IMR-90 (cell line): ENCODE measurements around the gene COPZ2.

Source experiments
- NFE2L2 ChIP-seq: fragments of 150-350 bp; IDR thresholded peaks from 2 replicates; pipeline ENCODE4 v1.6.1; 2016; ENCODE audit warnings: low read depth, mild to moderate bottlenecking, low read length
- POLR2A ChIP-seq: IDR thresholded peaks from 2 replicates; pipeline ENCODE4 v1.6.1; 2012; ENCODE audit warnings: mild to moderate bottlenecking, low read depth, low read length
- RAD21 ChIP-seq: IDR thresholded peaks from 2 replicates; pipeline ENCODE4 v1.6.1; 2012; ENCODE audit warnings: low read length, improper control_type of control experiment
- RFX5 ChIP-seq: IDR thresholded peaks from 2 replicates; pipeline ENCODE4 v1.8.0; 2012; ENCODE audit warnings: low read depth, mild to moderate bottlenecking, low read length, moderate library complexity
- SMC3 ChIP-seq: fragments of 150-350 bp; IDR thresholded peaks from 2 replicates; pipeline ENCODE4 v1.6.1; 2016; ENCODE audit warnings: low read depth, mild to moderate bottlenecking, antibody characterized with exemption, low read length, moderate library complexity
- TF ChIP-seq, protein P1 (sequence below): conservative IDR thresholded peaks from 2 replicates; pipeline ENCODE4 v1.5.1; 2012; ENCODE audit warnings: mild to moderate bottlenecking, low read depth, low read length, improper control_type of control experiment
- TF ChIP-seq, protein P2 (sequence below): fragments of 150-350 bp; IDR thresholded peaks from 2 replicates; pipeline ENCODE4 v1.6.1; 2017; ENCODE audit warnings: mild to moderate bottlenecking, antibody characterized with exemption, low read length, low read depth

DNA sequence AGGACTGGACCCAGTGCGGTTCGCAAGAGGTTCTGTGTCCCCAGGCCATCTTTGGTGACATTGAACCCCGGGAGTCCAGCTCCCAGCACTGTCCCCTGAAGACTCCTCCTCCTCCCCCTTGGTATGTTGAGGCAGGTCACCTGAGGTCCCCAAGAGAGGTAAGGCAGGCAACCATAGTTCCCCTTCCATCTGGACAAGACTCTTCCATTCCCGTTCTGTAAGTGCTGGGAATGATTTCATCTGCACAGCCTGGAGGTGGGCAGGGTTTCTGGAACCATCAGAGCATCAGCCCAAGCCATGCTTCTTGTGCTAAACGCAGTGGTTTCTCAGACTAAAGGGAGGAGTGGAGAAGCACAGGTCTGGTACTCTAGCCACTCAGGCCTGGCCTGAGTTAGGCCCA, 24.9 kb downstream of the COPZ2 start:
- no peak for TF ChIP-seq POLR2A
- TF ChIP-seq, protein P1, sequence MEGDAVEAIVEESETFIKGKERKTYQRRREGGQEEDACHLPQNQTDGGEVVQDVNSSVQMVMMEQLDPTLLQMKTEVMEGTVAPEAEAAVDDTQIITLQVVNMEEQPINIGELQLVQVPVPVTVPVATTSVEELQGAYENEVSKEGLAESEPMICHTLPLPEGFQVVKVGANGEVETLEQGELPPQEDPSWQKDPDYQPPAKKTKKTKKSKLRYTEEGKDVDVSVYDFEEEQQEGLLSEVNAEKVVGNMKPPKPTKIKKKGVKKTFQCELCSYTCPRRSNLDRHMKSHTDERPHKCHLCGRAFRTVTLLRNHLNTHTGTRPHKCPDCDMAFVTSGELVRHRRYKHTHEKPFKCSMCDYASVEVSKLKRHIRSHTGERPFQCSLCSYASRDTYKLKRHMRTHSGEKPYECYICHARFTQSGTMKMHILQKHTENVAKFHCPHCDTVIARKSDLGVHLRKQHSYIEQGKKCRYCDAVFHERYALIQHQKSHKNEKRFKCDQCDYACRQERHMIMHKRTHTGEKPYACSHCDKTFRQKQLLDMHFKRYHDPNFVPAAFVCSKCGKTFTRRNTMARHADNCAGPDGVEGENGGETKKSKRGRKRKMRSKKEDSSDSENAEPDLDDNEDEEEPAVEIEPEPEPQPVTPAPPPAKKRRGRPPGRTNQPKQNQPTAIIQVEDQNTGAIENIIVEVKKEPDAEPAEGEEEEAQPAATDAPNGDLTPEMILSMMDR = no peak
- no peak for TF ChIP-seq SMC3
- TF ChIP-seq RFX5 = no peak
- TF ChIP-seq, protein P2, sequence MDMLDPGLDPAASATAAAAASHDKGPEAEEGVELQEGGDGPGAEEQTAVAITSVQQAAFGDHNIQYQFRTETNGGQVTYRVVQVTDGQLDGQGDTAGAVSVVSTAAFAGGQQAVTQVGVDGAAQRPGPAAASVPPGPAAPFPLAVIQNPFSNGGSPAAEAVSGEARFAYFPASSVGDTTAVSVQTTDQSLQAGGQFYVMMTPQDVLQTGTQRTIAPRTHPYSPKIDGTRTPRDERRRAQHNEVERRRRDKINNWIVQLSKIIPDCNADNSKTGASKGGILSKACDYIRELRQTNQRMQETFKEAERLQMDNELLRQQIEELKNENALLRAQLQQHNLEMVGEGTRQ = no peak
- TF ChIP-seq RAD21 = no peak
- TF ChIP-seq NFE2L2 = no peak
